T-helper 2 cell treated with Interferon-gamma antibody and Interleukin-4, amounts not matched to agents 5 μg/mL and 100 μg/mL, for 36 hours (primary cell): ENCODE measurements around the gene GOLGA8F.
A peak's percentile ranks its signal among the peaks of the same experiment; 100 is the strongest.
"Not testable (repeated sequence)": the region's sequence is repeated elsewhere in the genome, so short reads cannot be mapped to it uniquely, and the experiment has no call there.

Source experiments
- DNase-seq: peaks from one replicate; pipeline ENCODE4 v3.0.0; 2021; ENCODE audit warnings: low spot score
- H3K27ac Mint-ChIP-seq: one replicate; pipeline ENCODE4 v1.8.0; 2021; ENCODE audit warnings: mild to moderate bottlenecking, mixed read lengths
- H3K27me3 Mint-ChIP-seq: one replicate; pipeline ENCODE4 v1.8.0; 2021; ENCODE audit warnings: low read depth, mixed read lengths
- H3K36me3 Mint-ChIP-seq: one replicate; pipeline ENCODE4 v1.8.0; 2021; ENCODE audit warnings: low read depth, mixed read lengths
- H3K4me1 Mint-ChIP-seq: one replicate; pipeline ENCODE4 v1.8.0; 2021; ENCODE audit warnings: low read depth, mixed read lengths
- H3K4me3 Mint-ChIP-seq: one replicate; pipeline ENCODE4 v1.8.0; 2022; ENCODE audit warnings: mild to moderate bottlenecking, moderate library complexity, mixed read lengths
- H3K9me3 Mint-ChIP-seq: one replicate; pipeline ENCODE4 v1.8.0; 2021; ENCODE audit warnings: mixed read lengths

The GOLGA8F gene

GRCh38 chr15:28378364-28378763 is at the start of gene GOLGA8F:
Gene GOLGA8F, plus strand, starts transcription at chr15:28378664. Its CDS starts 98 bp downstream, at chr15:28378762.
- not testable (repeated sequence) for DNase-seq, H3K4me1 Mint-ChIP-seq, H3K4me3 Mint-ChIP-seq, H3K27me3 Mint-ChIP-seq, H3K9me3 Mint-ChIP-seq, H3K27ac Mint-ChIP-seq, H3K36me3 Mint-ChIP-seq

GRCh38 chr15:28357984-28358383 is 20.5 kb upstream of the GOLGA8F start, which contains the start of gene GOLGA6L24:
Gene GOLGA6L24, minus strand, starts transcription at chr15:28358084. Its CDS starts 61 bp downstream, at chr15:28358023.
- H3K9me3 Mint-ChIP-seq, H3K4me3 Mint-ChIP-seq, H3K27ac Mint-ChIP-seq, H3K27me3 Mint-ChIP-seq, H3K4me1 Mint-ChIP-seq, H3K36me3 Mint-ChIP-seq, DNase-seq: not testable (repeated sequence)

- not testable (repeated sequence) for DNase-seq, H3K4me3 Mint-ChIP-seq, H3K4me1 Mint-ChIP-seq, H3K27ac Mint-ChIP-seq, H3K27me3 Mint-ChIP-seq, H3K36me3 Mint-ChIP-seq, H3K9me3 Mint-ChIP-seq
These were observed 13.0 kb upstream of the GOLGA8F start for GRCh38 chr15:28365502-28365901.

- not testable (repeated sequence) for H3K27me3 Mint-ChIP-seq, H3K4me3 Mint-ChIP-seq, H3K27ac Mint-ChIP-seq, H3K4me1 Mint-ChIP-seq, H3K9me3 Mint-ChIP-seq, H3K36me3 Mint-ChIP-seq
- DNase-seq = peak; percentile 3
These were observed 1.6 kb downstream of the GOLGA8F start for GRCh38 chr15:28380053-28380452.

- not testable (repeated sequence) for DNase-seq, H3K27ac Mint-ChIP-seq, H3K9me3 Mint-ChIP-seq, H3K27me3 Mint-ChIP-seq, H3K4me1 Mint-ChIP-seq, H3K4me3 Mint-ChIP-seq, H3K36me3 Mint-ChIP-seq
These were observed 17.6 kb downstream of the GOLGA8F start for GRCh38 chr15:28396022-28396421.

- H3K27ac Mint-ChIP-seq, H3K36me3 Mint-ChIP-seq, H3K4me1 Mint-ChIP-seq, H3K4me3 Mint-ChIP-seq, H3K27me3 Mint-ChIP-seq, DNase-seq, H3K9me3 Mint-ChIP-seq: not testable (repeated sequence)
These were observed 24.4 kb downstream of the GOLGA8F start for GRCh38 chr15:28402774-28403435.

GRCh38 chr15:28420470-28420869 is 42.0 kb downstream of the GOLGA8F start:
- not testable (repeated sequence) for H3K4me1 Mint-ChIP-seq, DNase-seq, H3K27ac Mint-ChIP-seq, H3K9me3 Mint-ChIP-seq, H3K36me3 Mint-ChIP-seq, H3K27me3 Mint-ChIP-seq, H3K4me3 Mint-ChIP-seq

- H3K9me3 Mint-ChIP-seq, H3K4me3 Mint-ChIP-seq, DNase-seq, H3K4me1 Mint-ChIP-seq, H3K27me3 Mint-ChIP-seq, H3K36me3 Mint-ChIP-seq, H3K27ac Mint-ChIP-seq: not testable (repeated sequence)
These were observed 57.1 kb downstream of the GOLGA8F start for GRCh38 chr15:28435594-28435993.
